AG09309 (cell line): Measurements from ENCODE around the gene ADGRG1.

Experiments used
- DNase-seq: peaks from one replicate; pipeline ENCODE4 v3.0.0-alpha.2; 2010; ENCODE audit warnings: low read depth
- H3K4me3 ChIP-seq: 2 replicates; pipeline ENCODE4 v1.5.1; 2011; ENCODE audit warnings: mild to moderate bottlenecking, low read depth, low read length, moderate library complexity; ENCODE audit not compliant: control insufficient read depth
- CTCF ChIP-seq: IDR thresholded peaks from 2 replicates; pipeline ENCODE4 v1.5.1; 2011; ENCODE audit warnings: mild to moderate bottlenecking, low read depth, low read length, inconsistent platforms; ENCODE audit not compliant: insufficient read depth, control insufficient read depth; ENCODE audit errors: missing control alignments

ADGRG1 gene

GRCh38 chr16:57714047-57714446, 85.6 kb downstream of the ADGRG1 start:
- no peak overlapping the region for H3K4me3 ChIP-seq
- TF ChIP-seq CTCF: no peak
- DNase-seq: no peak
